Measurements from ENCODE around the gene ZNF48.

Gene ZNF48

DNA sequence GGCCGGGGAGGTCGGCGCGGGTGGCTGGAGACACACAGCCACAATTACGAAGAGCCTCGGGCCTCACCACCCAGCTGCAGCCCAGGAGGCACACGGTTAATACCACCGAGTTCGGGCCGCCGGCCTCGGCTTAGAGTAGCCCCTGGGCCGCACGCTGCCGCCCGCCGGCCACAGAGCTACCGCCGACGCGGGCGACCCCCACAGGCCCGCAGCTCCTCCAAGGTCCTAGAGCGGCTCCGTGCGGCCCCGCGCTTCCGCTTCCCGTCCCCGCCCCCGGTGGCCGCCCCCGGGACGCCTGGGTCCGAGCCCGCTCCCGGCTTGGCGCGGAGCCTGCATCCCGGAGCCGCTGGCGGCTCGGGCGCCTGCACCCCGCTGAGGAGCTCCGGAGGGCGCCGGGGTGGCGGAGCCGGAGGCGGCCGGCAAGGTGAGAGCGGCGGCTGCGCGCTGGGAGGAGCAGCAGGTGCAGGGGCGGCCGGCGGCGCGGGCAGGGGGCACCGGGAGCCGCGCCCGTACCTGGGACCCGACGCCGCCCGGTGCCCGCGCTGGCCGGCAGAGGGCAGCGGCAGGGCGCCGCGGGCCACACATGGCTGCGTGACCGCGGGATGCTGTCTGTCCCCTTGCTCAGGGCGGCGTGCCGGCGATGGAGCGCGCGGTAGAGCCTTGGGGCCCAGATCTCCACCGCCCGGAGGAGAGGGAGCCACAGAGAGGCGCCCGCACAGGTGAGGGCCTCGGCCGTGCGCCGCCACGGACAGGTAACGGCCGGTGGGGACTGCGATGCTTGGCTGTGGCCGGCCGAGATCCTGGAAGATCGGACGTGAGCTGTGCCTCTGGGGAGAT lies at the start of gene ZNF48:
ZNF48 (plus strand) TSS at position 266 of the 837 bp plus-strand sequence; CDS start at position 641, 375 bp downstream.
- DNase-seq (ENCODE audit: low spot score): peak; percentile 94

- no peak for DNase-seq (ENCODE audit: low spot score)
Measured at GRCh38 chr16:30346286-30346685, 48.9 kb upstream of the ZNF48 start.

DNA sequence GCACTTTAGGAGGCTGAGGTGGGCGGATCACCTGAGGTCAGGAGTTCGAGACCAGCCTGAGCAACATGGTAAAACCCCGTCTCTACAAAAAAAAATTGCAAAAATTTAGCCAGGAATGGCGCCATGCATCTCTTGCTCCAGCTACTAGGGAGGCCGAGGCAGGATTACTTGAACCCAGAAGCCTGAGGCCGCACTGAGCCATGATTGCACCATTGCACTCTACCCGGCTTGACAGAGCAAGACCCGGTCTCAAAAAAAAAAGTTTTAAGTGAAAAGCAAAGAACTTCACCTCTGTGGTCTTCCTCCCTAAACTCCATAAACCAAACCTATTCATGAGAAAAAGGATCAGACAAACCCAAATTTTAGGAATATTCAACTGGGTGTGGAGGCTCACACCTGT lies 47.1 kb upstream of the ZNF48 start:
- no peak for DNase-seq (ENCODE audit: low spot score)

- DNase-seq (ENCODE audit: low spot score): no peak
Measured at GRCh38 chr16:30348929-30349328, 46.3 kb upstream of the ZNF48 start.

- DNase-seq (ENCODE audit: low spot score): no peak
Measured at GRCh38 chr16:30349675-30350074, 45.5 kb upstream of the ZNF48 start.

- DNase-seq (ENCODE audit: low spot score): no peak
Measured at GRCh38 chr16:30350134-30350871, 44.9 kb upstream of the ZNF48 start.

DNA sequence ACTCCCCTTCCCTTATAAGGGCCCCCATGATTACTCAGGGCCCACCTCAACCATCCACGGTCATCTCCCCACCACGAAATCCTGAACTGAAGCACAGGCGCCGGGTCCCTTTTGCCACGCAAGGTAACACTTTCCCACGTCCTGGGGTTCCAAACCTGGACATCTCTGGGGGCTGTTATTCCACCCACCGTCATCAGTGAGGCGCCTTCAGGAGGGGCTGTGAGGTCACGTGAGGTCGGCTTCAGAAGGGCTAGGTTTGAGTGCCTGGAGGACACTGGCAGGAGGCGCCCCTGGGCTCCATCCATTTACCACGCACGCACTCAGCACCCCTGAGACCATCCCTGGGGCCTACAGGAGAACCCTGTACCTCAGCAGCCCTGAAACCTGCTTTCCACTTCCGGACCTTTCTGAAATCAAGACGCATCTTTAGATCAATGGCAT lies 44.2 kb upstream of the ZNF48 start:
- DNase-seq (ENCODE audit: low spot score): no peak

GRCh38 chr16:30351586-30352419 lies 43.4 kb upstream of the ZNF48 start:
- DNase-seq (ENCODE audit: low spot score): peak; percentile 84

DNA sequence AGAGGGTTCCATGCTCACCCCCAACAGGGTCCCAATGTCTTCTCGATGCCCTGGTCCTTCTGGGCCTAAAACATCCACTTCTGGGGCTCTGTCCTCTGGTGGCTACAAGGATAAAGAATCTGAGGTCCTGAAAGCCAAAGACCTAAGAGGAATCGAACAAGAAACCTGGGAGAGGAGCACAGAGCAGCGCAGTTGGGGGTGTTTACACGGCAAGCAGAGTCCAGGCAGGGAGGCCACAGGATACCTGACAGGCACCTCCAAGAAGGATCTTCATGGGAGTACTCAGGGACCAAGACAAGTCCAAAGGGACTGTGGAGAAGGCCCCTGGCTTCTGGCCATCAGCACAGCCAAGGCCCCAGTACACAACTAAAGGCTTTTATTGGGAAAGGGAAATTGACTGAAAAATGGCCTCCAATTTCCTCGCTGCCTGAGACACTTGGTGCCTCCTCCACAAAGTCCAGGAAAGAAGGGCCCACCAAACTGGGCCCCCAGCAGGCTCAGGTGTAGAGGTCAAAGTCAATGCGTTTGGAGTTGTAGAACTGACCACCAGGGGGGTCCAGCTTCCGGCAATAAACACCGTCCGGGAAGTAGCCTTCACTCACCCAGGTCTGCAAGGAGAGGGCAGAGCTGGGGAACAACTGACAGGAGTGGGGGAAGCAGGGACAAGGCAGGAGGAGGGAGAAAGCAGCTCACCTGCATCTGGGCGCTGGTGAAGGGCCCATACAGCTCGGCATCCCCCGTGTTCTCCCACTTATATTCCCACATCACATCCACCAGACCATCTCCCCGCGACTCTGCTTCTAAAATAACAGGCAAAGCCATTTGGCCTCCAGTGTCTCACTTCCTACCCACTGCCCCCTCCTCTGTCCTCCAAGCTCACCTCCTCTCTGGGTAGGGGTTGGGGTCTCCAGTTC lies 42.5 kb upstream of the ZNF48 start:
- no peak for DNase-seq (ENCODE audit: low spot score)

- DNase-seq (ENCODE audit: low spot score): no peak
Measured at GRCh38 chr16:30353438-30354129, 41.6 kb upstream of the ZNF48 start.

- peak; percentile 25 for DNase-seq (ENCODE audit: low spot score)
Measured at GRCh38 chr16:30354423-30355143, 40.6 kb upstream of the ZNF48 start.

DNA sequence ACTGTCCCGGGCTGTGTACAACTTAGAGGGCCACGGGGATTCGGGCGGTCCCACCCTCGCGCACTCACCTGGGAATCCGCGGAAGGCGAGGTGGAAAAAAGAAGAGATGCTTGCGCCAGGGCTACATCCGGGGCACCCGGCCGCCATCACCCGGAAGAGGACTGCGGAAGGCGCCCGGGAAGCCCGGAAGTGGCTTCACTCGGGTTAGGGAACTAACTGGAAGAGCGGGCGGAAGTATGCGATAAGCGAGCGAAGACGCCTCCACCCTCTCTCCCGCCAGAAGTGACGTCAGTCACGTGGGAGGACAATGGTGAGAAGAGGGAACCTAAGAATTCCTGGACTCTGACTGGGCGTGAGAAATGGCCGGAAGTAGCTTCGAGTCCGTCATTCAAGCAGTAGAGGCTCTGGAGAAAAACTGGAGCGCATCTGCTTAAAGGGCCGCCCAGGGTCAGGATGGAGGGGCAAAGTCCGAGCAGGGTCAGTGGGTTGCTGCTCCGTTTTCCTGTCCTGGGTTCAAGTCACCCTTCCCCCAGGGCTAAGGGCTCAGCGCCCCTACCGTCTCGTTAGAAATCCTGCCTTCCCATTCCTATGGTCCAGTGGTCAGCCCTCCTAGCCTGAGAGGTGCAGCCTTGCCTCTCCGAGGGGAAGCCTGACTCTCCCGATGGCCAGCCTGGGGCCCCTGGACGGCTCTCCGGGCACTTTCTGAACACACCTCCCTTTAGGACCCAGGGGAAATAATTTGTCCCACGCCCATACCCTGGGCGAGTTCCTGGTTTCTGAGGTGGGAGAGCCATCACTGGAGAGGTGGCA lies 39.9 kb upstream of the ZNF48 start, which contains the start of gene CD2BP2:
CD2BP2 (minus strand) TSS at position 165 of the 810 bp plus-strand sequence. CDS start 627 bp downstream, outside the sequence.
- peak; percentile 99 for DNase-seq (ENCODE audit: low spot score)

GRCh38 chr16:30355954-30356308 lies 39.3 kb upstream of the ZNF48 start:
- no peak for DNase-seq (ENCODE audit: low spot score)

- DNase-seq (ENCODE audit: low spot score): peak; percentile 50
Measured at GRCh38 chr16:30356401-30357084, 38.7 kb upstream of the ZNF48 start.

GRCh38 chr16:30357085-30357714 lies 38.0 kb upstream of the ZNF48 start:
- no peak for DNase-seq (ENCODE audit: low spot score)

- DNase-seq (ENCODE audit: low spot score): no peak
Measured at GRCh38 chr16:30357715-30358576, 37.3 kb upstream of the ZNF48 start.

- no peak for DNase-seq (ENCODE audit: low spot score)
Measured at GRCh38 chr16:30358577-30358936, 36.7 kb upstream of the ZNF48 start.
